Measurements from ENCODE around the gene SH2B2. TPM values are rescaled to one million over a fixed set of nuclear protein-coding genes. Genes with fewer than 3 reads are reported as not detected.

The SH2B2 gene
- total RNA-seq, 4 donors from 2014 or later = 1.8 to 13.2 (median 2.7) TPM

DNA sequence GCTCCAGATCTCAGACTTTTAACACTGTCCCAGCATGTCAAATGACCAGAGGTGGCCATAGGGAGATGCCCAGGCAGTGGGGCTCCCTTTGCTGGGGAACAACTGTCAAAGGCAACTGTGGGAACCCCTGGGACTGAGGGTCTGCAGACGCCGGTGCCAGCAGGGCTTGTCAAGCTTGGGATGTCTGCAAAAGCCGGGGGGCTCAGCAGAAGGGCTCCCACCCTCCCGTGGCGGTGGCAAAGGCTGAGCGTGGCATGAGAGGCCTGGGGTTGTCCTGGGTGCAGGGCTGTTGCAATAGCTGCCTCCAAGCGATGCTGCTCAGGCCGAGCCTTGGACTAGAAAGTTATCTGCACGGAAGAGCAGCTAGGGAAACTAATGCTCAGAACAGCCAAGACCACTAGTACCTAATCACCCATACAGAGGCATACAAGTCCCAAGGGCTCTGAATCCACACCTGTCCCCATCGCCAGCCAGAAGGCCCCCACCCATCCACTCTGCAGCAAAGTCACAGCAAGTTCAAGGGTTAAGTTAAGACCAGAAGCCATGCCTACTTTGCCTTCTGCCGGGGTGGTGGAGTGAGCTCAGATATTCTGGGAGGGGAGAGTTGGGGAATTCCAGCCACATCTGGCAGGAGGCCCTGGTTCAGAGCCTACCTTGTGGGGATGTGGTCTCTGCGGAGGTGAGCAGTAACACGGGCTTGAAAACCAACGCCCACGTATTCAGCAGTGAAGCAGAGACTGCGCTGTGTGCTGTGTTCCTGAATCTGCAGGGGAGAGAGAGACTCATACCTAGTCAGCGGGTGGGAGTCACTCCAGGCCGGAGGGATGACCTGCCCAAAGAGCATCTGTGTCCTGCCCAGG, 4.6 kb downstream of the SH2B2 start:
- Histone ChIP-seq H3K9me3 (no peaks in the 10 kb centered on the region), H3K27ac (peak overlapping the region in 1 of 4 donors; percentile 91), H3K27me3 (no peaks in the 10 kb centered on the region), H3K4me1 (peaks cover 0 to 21% (median 19%) of the 10 kb centered on the region in 4 donors), H3K4me3 (peak overlapping the region in 1 of 4 donors; percentile 15), H3K36me3 (no peaks in the 10 kb centered on the region)
- DNase-seq = peak in 2 of 3 donors; percentile 65 to 75
- TF ChIP-seq POLR2A (IDR thresholded peaks at IDR 0.05) = no peak
- TF ChIP-seq, protein P1, sequence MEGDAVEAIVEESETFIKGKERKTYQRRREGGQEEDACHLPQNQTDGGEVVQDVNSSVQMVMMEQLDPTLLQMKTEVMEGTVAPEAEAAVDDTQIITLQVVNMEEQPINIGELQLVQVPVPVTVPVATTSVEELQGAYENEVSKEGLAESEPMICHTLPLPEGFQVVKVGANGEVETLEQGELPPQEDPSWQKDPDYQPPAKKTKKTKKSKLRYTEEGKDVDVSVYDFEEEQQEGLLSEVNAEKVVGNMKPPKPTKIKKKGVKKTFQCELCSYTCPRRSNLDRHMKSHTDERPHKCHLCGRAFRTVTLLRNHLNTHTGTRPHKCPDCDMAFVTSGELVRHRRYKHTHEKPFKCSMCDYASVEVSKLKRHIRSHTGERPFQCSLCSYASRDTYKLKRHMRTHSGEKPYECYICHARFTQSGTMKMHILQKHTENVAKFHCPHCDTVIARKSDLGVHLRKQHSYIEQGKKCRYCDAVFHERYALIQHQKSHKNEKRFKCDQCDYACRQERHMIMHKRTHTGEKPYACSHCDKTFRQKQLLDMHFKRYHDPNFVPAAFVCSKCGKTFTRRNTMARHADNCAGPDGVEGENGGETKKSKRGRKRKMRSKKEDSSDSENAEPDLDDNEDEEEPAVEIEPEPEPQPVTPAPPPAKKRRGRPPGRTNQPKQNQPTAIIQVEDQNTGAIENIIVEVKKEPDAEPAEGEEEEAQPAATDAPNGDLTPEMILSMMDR (IDR thresholded peaks at IDR 0.05) = no peak

DNA sequence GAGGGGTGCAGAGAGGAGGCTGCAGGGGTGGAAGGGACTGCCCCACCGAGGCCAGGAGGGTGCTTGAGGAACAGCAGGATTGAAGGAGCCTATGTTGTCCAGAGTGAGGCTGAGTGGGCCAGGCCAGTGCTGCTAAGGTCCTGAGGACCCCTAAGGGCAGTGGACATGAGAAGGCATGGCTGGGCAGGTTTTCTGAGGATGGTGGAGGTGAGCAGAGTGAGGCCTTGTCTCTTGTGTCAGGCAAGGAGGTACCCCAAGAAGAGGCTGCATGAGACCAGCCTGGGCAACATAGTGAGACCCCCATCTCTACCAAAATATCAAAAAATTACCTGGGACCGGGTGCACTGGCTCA, 5.2 kb downstream of the SH2B2 start:
- DNase-seq = no peak
- H3K27ac ChIP-seq = peak overlapping the region in 1 of 4 donors; percentile 91
- peak overlapping the region in 1 of 4 donors; percentile 15 for H3K4me3 ChIP-seq
- no peaks in the 10 kb centered on the region for H3K27me3 ChIP-seq
- H3K4me1 ChIP-seq = peaks cover 0 to 21% (median 18%) of the 10 kb centered on the region in 4 donors
- TF ChIP-seq POLR2A (IDR thresholded peaks at IDR 0.05) = no peak
- TF ChIP-seq, protein P1 (IDR thresholded peaks at IDR 0.05) = no peak
- no peaks in the 10 kb centered on the region for H3K9me3 ChIP-seq
- no peaks in the 10 kb centered on the region for H3K36me3 ChIP-seq

DNA sequence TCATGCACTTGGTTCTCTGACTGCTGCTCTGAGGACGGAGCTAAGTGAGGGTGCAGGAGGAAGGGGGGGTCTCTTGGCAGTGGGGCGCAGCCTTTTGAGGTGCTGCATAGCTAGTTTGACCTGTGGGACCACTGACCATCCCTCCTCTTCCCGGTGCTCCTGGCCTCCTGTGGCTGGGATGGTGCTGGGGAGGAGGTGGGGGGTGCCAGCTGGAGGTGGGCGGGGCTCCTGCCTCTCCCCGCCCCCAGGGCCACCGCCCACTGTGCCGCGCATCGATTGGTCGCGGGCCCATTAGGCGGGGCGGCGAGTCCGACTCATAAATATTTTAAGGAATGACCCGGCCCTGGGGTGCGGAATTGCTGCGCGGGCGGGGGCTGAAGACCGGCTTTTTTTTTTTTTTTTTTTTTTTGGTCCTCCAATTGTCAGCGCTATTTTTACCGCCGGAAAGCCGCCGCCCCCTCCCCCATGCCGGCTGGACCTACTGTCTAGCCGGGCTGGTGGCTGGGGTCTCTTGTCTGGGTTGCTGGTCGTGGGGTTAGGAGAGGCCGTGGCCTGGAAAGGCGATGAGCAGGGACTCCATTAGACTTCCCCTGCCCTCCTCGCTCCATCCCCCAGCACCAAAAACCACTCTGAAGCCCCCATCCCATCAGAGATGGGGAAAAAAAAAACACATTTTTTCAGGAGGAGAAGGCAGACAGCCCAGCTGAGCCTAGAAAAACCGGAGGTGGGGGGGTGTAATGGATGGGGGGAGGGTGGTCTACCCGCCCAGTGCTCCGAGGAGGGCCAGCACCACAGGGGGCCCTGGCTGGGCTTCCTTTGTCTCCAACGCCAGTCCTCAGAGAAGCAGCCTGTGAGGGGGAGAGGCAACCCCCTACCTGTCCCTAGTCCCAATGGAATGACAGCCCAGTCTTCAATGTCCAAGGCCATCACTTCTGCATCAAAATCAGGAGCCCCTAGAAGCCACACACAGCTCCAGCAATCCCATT, 6.4 kb downstream of the SH2B2 start:
- no peak for DNase-seq
- no peaks in the 10 kb centered on the region for H3K36me3 ChIP-seq
- H3K9me3 ChIP-seq = no peaks in the 10 kb centered on the region
- H3K27ac ChIP-seq = no peak overlapping the region
- TF ChIP-seq, protein P1 (IDR thresholded peaks at IDR 0.05) = no peak
- no peak for TF ChIP-seq POLR2A (IDR thresholded peaks at IDR 0.05)
- no peak overlapping the region for H3K4me3 ChIP-seq
- no peaks in the 10 kb centered on the region for H3K27me3 ChIP-seq
- H3K4me1 ChIP-seq = peaks cover 0 to 19% (median 12%) of the 10 kb centered on the region in 4 donors

DNA sequence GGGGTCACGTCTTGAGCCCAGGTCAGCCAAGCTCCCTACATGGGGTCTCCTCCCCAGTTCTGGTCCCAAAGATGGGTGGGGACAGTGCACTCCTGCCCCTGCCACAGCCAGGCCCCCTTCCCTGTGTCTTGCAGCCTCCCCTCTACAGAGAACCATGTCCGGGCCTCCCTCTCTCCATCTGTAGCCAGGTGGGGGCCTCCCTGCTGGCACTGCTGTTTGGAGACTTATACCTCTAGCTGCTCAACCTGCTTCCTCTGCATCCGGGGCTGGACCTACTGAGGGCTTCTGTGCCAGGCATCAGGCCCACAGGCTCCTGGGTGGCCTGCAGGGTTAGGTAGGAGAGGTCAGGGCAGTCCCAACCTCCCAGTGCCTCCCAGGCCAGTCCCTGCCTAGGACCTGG, 7.9 kb downstream of the SH2B2 start:
- TF ChIP-seq, protein P1 (IDR thresholded peaks at IDR 0.05) = no peak
- no peak for TF ChIP-seq POLR2A (IDR thresholded peaks at IDR 0.05)
- Histone ChIP-seq H3K27ac (no peak overlapping the region), H3K4me1 (peaks cover 0 to 19% (median 3%) of the 10 kb centered on the region in 4 donors), H3K4me3 (no peak overlapping the region), H3K27me3 (no peaks in the 10 kb centered on the region), H3K9me3 (no peaks in the 10 kb centered on the region), H3K36me3 (no peaks in the 10 kb centered on the region)
- no peak for DNase-seq

DNA sequence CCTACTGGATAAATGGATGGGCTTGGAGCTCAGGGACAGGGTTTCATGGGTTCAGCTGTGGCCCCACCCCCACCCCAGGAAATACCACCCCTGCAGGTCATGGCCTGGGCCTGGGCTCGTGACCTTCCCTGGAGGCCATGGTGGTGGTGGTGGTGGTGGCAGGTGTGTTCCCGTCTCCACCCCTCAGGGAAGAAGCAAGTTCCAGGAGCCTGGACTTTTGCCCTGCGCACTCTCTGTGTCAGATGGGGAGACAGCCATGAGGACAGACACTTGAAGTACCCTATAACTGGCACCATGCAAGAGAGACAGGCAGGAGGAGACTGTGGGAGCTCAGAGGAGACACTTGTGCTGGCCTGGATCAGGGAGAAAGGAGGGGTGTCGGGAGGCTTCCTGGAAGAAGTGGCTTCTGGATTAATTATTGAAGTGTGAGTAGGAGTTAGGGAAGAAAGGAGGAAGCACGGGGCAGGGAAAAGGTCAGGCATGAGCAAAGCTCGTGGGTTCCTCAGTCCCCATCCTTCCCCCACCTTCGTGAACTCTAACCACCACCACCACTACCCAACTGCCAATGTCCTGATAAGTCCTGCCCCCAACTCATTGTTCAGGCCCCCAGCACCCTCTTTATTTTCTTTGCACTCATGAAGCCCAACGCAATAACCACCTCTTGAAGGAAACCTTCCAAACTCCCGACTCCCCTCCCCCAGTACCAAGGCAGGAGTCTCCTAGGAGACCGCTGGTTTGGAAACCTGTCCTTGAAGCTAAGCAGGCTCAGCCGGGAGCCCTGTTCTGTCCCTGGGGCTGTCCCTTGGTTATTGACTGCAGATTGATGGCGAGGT, 8.9 kb downstream of the SH2B2 start:
- TF ChIP-seq POLR2A (IDR thresholded peaks at IDR 0.05) = no peak
- TF ChIP-seq, protein P1 (IDR thresholded peaks at IDR 0.05) = no peak
- Histone ChIP-seq H3K27me3 (no peaks in the 10 kb centered on the region), H3K27ac (no peak overlapping the region), H3K36me3 (no peaks in the 10 kb centered on the region), H3K9me3 (no peaks in the 10 kb centered on the region), H3K4me1 (peaks cover 0 to 15% (median 3%) of the 10 kb centered on the region in 4 donors), H3K4me3 (no peak overlapping the region)
- no peak for DNase-seq
